ENCODE results near the gene MBLAC1. TPM values are rescaled to one million over a fixed set of nuclear protein-coding genes. Genes with fewer than 3 reads are reported as not detected.

The MBLAC1 gene
- total RNA-seq, 1 experiment from 2014 or later: 3.5 TPM

- DNase-seq (ENCODE audit: low spot score) (no peak), ATAC-seq (no peak)
- H3K4me3 Mint-ChIP-seq: peak overlapping the region; percentile 87
- H3K36me3 Mint-ChIP-seq: peaks cover 9% of the 10 kb centered on the region
- peaks cover 50% of the 10 kb centered on the region for H3K4me1 Mint-ChIP-seq
- ChIA-PET CTCF (interaction anchor here (0.7 to 4.6 kb wide), 7 partner anchors 8 to 537 kb away, joined by 3 to 54 read pairs (median 8); partner anchors contain the start of genes GPC2, POP7, STAG3 and TRAPPC14), POLR2A (interaction anchor here (1.5 to 1.8 kb wide), 2 partner anchors 8 to 259 kb away, joined by 3 to 21 read pairs; partner anchors contain the start of genes GPC2 and STAG3)
- H3K27ac Mint-ChIP-seq: peak overlapping the region; percentile 97; the same call in 1 of the 2 replicates
- peaks cover 29% of the 10 kb centered on the region for H3K27me3 Mint-ChIP-seq (ENCODE audit: low read depth)
- no peaks in the 10 kb centered on the region for H3K9me3 Mint-ChIP-seq
- TF ChIP-seq ZNF263 (CRISPR knock-in tag; IDR thresholded peaks at IDR 0.05; ENCODE audit: low read depth) (no peak), GRHL2 (CRISPR knock-in tag; IDR thresholded peaks at IDR 0.05; ENCODE audit: insufficient replicate concordance, severe bottlenecking) (no peak), TEAD4 (CRISPR knock-in tag; IDR thresholded peaks at IDR 0.05) (no peak), HMGA2 (CRISPR knock-in tag; IDR thresholded peaks at IDR 0.05) (no peak)
Measured at GRCh38 chr7:100169147-100169850, 42.5 kb downstream of the MBLAC1 start.

GRCh38 chr7:100170101-100170897 lies 43.5 kb downstream of the MBLAC1 start:
- H3K4me1 Mint-ChIP-seq: peaks cover 57% of the 10 kb centered on the region
- peaks cover 17% of the 10 kb centered on the region for H3K36me3 Mint-ChIP-seq
- ChIA-PET POLR2A (interaction anchor here (1.8 kb wide), 1 partner anchor 68 kb away, joined by 4 read pairs; the partner anchor contains the start of gene AP4M1), CTCF (interaction anchor here (0.9 to 4.6 kb wide), 3 partner anchors 18 to 39 kb away, joined by 3 to 54 read pairs (median 6); no protein-coding TSS in a partner anchor)
- no peaks in the 10 kb centered on the region for H3K9me3 Mint-ChIP-seq
- H3K4me3 Mint-ChIP-seq: peak overlapping the region; percentile 61
- no peak for ATAC-seq
- no peak for DNase-seq (ENCODE audit: low spot score)
- TF ChIP-seq, protein P1, sequence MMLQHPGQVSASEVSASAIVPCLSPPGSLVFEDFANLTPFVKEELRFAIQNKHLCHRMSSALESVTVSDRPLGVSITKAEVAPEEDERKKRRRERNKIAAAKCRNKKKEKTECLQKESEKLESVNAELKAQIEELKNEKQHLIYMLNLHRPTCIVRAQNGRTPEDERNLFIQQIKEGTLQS (CRISPR knock-in tag; conservative IDR thresholded peaks at IDR 0.05): no peak
- TF ChIP-seq, protein P2, sequence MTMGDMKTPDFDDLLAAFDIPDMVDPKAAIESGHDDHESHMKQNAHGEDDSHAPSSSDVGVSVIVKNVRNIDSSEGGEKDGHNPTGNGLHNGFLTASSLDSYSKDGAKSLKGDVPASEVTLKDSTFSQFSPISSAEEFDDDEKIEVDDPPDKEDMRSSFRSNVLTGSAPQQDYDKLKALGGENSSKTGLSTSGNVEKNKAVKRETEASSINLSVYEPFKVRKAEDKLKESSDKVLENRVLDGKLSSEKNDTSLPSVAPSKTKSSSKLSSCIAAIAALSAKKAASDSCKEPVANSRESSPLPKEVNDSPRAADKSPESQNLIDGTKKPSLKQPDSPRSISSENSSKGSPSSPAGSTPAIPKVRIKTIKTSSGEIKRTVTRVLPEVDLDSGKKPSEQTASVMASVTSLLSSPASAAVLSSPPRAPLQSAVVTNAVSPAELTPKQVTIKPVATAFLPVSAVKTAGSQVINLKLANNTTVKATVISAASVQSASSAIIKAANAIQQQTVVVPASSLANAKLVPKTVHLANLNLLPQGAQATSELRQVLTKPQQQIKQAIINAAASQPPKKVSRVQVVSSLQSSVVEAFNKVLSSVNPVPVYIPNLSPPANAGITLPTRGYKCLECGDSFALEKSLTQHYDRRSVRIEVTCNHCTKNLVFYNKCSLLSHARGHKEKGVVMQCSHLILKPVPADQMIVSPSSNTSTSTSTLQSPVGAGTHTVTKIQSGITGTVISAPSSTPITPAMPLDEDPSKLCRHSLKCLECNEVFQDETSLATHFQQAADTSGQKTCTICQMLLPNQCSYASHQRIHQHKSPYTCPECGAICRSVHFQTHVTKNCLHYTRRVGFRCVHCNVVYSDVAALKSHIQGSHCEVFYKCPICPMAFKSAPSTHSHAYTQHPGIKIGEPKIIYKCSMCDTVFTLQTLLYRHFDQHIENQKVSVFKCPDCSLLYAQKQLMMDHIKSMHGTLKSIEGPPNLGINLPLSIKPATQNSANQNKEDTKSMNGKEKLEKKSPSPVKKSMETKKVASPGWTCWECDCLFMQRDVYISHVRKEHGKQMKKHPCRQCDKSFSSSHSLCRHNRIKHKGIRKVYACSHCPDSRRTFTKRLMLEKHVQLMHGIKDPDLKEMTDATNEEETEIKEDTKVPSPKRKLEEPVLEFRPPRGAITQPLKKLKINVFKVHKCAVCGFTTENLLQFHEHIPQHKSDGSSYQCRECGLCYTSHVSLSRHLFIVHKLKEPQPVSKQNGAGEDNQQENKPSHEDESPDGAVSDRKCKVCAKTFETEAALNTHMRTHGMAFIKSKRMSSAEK (CRISPR knock-in tag; IDR thresholded peaks at IDR 0.05; ENCODE audit: borderline replicate concordance): no peak
- TF ChIP-seq MYBL2 (CRISPR knock-in tag; IDR thresholded peaks at IDR 0.05) (no peak), GTF2I (CRISPR knock-in tag; conservative IDR thresholded peaks at IDR 0.05) (no peak)
- TF ChIP-seq, protein P3, sequence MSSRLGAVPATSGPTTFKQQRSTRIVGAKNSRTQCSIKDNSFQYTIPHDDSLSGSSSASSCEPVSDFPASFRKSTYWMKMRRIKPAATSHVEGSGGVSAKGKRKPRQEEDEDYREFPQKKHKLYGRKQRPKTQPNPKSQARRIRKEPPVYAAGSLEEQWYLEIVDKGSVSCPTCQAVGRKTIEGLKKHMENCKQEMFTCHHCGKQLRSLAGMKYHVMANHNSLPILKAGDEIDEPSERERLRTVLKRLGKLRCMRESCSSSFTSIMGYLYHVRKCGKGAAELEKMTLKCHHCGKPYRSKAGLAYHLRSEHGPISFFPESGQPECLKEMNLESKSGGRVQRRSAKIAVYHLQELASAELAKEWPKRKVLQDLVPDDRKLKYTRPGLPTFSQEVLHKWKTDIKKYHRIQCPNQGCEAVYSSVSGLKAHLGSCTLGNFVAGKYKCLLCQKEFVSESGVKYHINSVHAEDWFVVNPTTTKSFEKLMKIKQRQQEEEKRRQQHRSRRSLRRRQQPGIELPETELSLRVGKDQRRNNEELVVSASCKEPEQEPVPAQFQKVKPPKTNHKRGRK (CRISPR knock-in tag; IDR thresholded peaks at IDR 0.05; ENCODE audit: borderline replicate concordance): 0 out of 2 replicates have a peak, but pooled peaks have one; percentile 27
- no peak overlapping the region for H3K27ac Mint-ChIP-seq
- H3K27me3 Mint-ChIP-seq (ENCODE audit: low read depth): peaks cover 28% of the 10 kb centered on the region

GRCh38 chr7:100171087-100171681 lies 44.4 kb downstream of the MBLAC1 start:
- POLR2A ChIA-PET: interaction anchor here (1.0 to 1.8 kb wide), 2 partner anchors 69 to 83 kb away, joined by 3 to 4 read pairs; partner anchors contain the start of gene AP4M1
- H3K9me3 Mint-ChIP-seq: no peaks in the 10 kb centered on the region

More at GRCh38 chr7:100171087-100171681, 44.4 kb downstream of the MBLAC1 start:
- ATAC-seq (peak; percentile 50), DNase-seq (ENCODE audit: low spot score) (peak; percentile 80)
- H3K4me3 Mint-ChIP-seq: peak overlapping the region; percentile 61
- TF ChIP-seq FOXP1 (CRISPR knock-in tag; IDR thresholded peaks at IDR 0.05; ENCODE audit: borderline replicate concordance): 0 out of 2 replicates have a peak, but pooled peaks have one; percentile 31
- TF ChIP-seq OVOL2 (CRISPR knock-in tag; IDR thresholded peaks at IDR 0.05; ENCODE audit: borderline replicate concordance): no peak
- TF ChIP-seq SP1 (CRISPR knock-in tag; conservative IDR thresholded peaks at IDR 0.05): peak; percentile 64
- TF ChIP-seq ATF1 (CRISPR knock-in tag; IDR thresholded peaks at IDR 0.05): no peak
- no peak for TF ChIP-seq ELF4 (CRISPR knock-in tag; IDR thresholded peaks at IDR 0.05; ENCODE audit: low read depth)
- no peak for TF ChIP-seq TCF7 (CRISPR knock-in tag; IDR thresholded peaks at IDR 0.05; ENCODE audit: low read depth)
- peak; percentile 28; the same call in 1 of the 2 replicates for TF ChIP-seq FOXK1 (CRISPR knock-in tag; IDR thresholded peaks at IDR 0.05)
- TF ChIP-seq ZNF671 (CRISPR knock-in tag; IDR thresholded peaks at IDR 0.05): no peak
- no peak for TF ChIP-seq PRRX2 (CRISPR knock-in tag; IDR thresholded peaks at IDR 0.05)
- TF ChIP-seq FOXJ3 (CRISPR knock-in tag; IDR thresholded peaks at IDR 0.05; ENCODE audit: borderline replicate concordance): no peak
- H3K27me3 Mint-ChIP-seq (ENCODE audit: low read depth): peaks cover 27% of the 10 kb centered on the region
- peaks cover 22% of the 10 kb centered on the region for H3K36me3 Mint-ChIP-seq
- H3K27ac Mint-ChIP-seq: no peak overlapping the region
- peaks cover 61% of the 10 kb centered on the region for H3K4me1 Mint-ChIP-seq
- CTCF ChIA-PET: interaction anchor here (0.9 to 3.0 kb wide), 9 partner anchors 11 to 174 kb away, joined by 3 to 14 read pairs (median 4); partner anchors contain the start of genes LAMTOR4 and TRAPPC14
